HEK293 (cell line): ENCODE measurements around the gene INVS.

Experiments
- CTCF ChIA-PET: fragments of 350-600 bp; formaldehyde crosslinking; extraction: SDS; loops from one replicate; lab custom pipeline; 2021; ENCODE audit warnings: antibody characterized with exemption; lab: Yijun Ruan, JAX
- POLR2A ChIA-PET: fragments of 300-600 bp; formaldehyde crosslinking; extraction: SDS; loops from one replicate; lab custom pipeline; 2020; ENCODE audit warnings: antibody characterized with exemption, inconsistent platforms; lab: Yijun Ruan, JAX
- H3K27ac ChIP-seq: fragments of 200-500 bp; sonication (Bioruptor generic); 2 replicates; pipeline ENCODE4 v1.5.1; 2014; ENCODE audit warnings: low read depth, low read length, control low read depth, inconsistent platforms; ENCODE audit errors: extremely low read depth
- H3K36me3 ChIP-seq, 2 experiments: fragments of 200-500 bp in 1 of 2; sonication (Bioruptor generic) in 1 of 2; 1 replicate in 1 of 2; 2 replicates in 1 of 2; pipeline ENCODE4 v1.5.1; 2014 to 2017; ENCODE audit warnings: inconsistent platforms in 2 of 2, low read length in 2 of 2; ENCODE audit not compliant: control insufficient read depth in 2 of 2, insufficient read depth in 1 of 2
- H3K4me1 ChIP-seq: fragments of 200-500 bp; sonication (Bioruptor generic); 2 replicates; pipeline ENCODE4 v1.5.1; 2014; ENCODE audit warnings: mild to moderate bottlenecking, low read length, inconsistent platforms; ENCODE audit not compliant: control insufficient read depth, insufficient read depth
- H3K4me3 ChIP-seq: 2 replicates; pipeline ENCODE4 v1.5.1; 2011; ENCODE audit warnings: low read depth, mild to moderate bottlenecking, control low read depth, low read length, moderate library complexity
- H3K9me3 ChIP-seq: fragments of 200-500 bp; sonication (Bioruptor generic); 2 replicates; pipeline ENCODE4 v1.5.1; 2014; ENCODE audit warnings: low read depth, low read length, inconsistent platforms; ENCODE audit not compliant: control insufficient read depth, insufficient read depth
- GLIS1 ChIP-seq: fragments of 450-650 bp; formaldehyde crosslinking; IDR thresholded peaks from 2 replicates; pipeline ENCODE4 v1.5.1; 2016; ENCODE audit warnings: missing biosample characterization, missing genetic modification characterization
- HOXC10 ChIP-seq: sonication (generic); formaldehyde crosslinking; IDR thresholded peaks from 2 replicates; pipeline ENCODE4 v1.8.1; 2023; ENCODE audit warnings: mild to moderate bottlenecking, missing genetic modification reagents
- KLF10 ChIP-seq: fragments of 450-650 bp; IDR thresholded peaks from 2 replicates; pipeline ENCODE4 v1.5.1; 2018; ENCODE audit warnings: missing biosample characterization, mild to moderate bottlenecking, missing genetic modification characterization
- KLF16 ChIP-seq: fragments of 450-650 bp; formaldehyde crosslinking; IDR thresholded peaks from 2 replicates; pipeline ENCODE4 v1.5.1; 2017; ENCODE audit warnings: missing biosample characterization, missing genetic modification characterization
- RBAK ChIP-seq: fragments of 450-650 bp; formaldehyde crosslinking; IDR thresholded peaks from 2 replicates; pipeline ENCODE4 v1.5.1; 2016; ENCODE audit warnings: missing biosample characterization, missing genetic modification characterization
- SALL2 ChIP-seq: fragments of 450-650 bp; formaldehyde crosslinking; IDR thresholded peaks from 2 replicates; pipeline ENCODE4 v1.5.0; 2017; ENCODE audit warnings: missing biosample characterization, mild to moderate bottlenecking, missing genetic modification characterization, borderline replicate concordance
- TCF7L2 ChIP-seq: IDR thresholded peaks from 2 replicates; pipeline ENCODE4 v1.6.1; 2011; ENCODE audit warnings: low read depth, mild to moderate bottlenecking, inconsistent platforms, low read length, moderate library complexity, borderline replicate concordance
- ZBTB7A ChIP-seq: fragments of 450-650 bp; formaldehyde crosslinking; IDR thresholded peaks from 2 replicates; pipeline ENCODE4 v1.5.1; 2016; ENCODE audit warnings: low read depth, missing biosample characterization, missing genetic modification characterization
- ZNF112 ChIP-seq: fragments of 450-650 bp; formaldehyde crosslinking; IDR thresholded peaks from 2 replicates; pipeline ENCODE4 v1.5.0; 2017; ENCODE audit warnings: missing biosample characterization, missing genetic modification characterization
- ZNF175 ChIP-seq: fragments of 450-650 bp; formaldehyde crosslinking; IDR thresholded peaks from 2 replicates; pipeline ENCODE4 v1.5.1; 2016; ENCODE audit warnings: missing biosample characterization, missing genetic modification characterization
- ZNF223 ChIP-seq: fragments of 450-650 bp; formaldehyde crosslinking; IDR thresholded peaks from 2 replicates; pipeline ENCODE4 v1.5.1; 2016; ENCODE audit warnings: missing biosample characterization, missing genetic modification characterization
- ZNF23 ChIP-seq: fragments of 450-650 bp; formaldehyde crosslinking; IDR thresholded peaks from 2 replicates; pipeline ENCODE4 v1.5.1; 2016; ENCODE audit warnings: missing biosample characterization, missing genetic modification characterization, borderline replicate concordance
- ZNF302 ChIP-seq: fragments of 450-650 bp; formaldehyde crosslinking; IDR thresholded peaks from 2 replicates; pipeline ENCODE4 v1.5.1; 2016; ENCODE audit warnings: missing biosample characterization, missing genetic modification characterization, low read depth
- ZNF48 ChIP-seq: fragments of 450-650 bp; formaldehyde crosslinking; IDR thresholded peaks from 2 replicates; pipeline ENCODE4 v1.5.1; 2016; ENCODE audit warnings: missing biosample characterization, missing genetic modification characterization
- ZNF561 ChIP-seq: fragments of 450-650 bp; IDR thresholded peaks from 2 replicates; pipeline ENCODE4 v1.5.1; 2018; ENCODE audit warnings: missing biosample characterization, missing genetic modification characterization, borderline replicate concordance
- ZNF600 ChIP-seq: fragments of 450-650 bp; formaldehyde crosslinking; IDR thresholded peaks from 2 replicates; pipeline ENCODE4 v1.5.1; 2016; ENCODE audit warnings: missing biosample characterization, missing genetic modification characterization
- ZNF621 ChIP-seq: fragments of 450-650 bp; formaldehyde crosslinking; IDR thresholded peaks from 2 replicates; pipeline ENCODE4 v1.5.1; 2017; ENCODE audit warnings: missing biosample characterization, missing genetic modification characterization
- ZNF629 ChIP-seq: fragments of 450-650 bp; formaldehyde crosslinking; IDR thresholded peaks from 2 replicates; pipeline ENCODE4 v1.5.1; 2017; ENCODE audit warnings: missing biosample characterization, missing genetic modification characterization
- ZNF707 ChIP-seq: fragments of 450-650 bp; formaldehyde crosslinking; IDR thresholded peaks from 2 replicates; pipeline ENCODE4 v1.5.1; 2016; ENCODE audit warnings: missing biosample characterization, missing genetic modification characterization
- TF ChIP-seq, protein P1 (sequence below): fragments of 450-650 bp; IDR thresholded peaks from 2 replicates; pipeline ENCODE4 v1.5.1; 2018; ENCODE audit warnings: missing biosample characterization, missing genetic modification characterization
- TF ChIP-seq, protein P2 (sequence below): fragments of 450-650 bp; formaldehyde crosslinking; IDR thresholded peaks from 2 replicates; pipeline ENCODE4 v1.5.1; 2016; ENCODE audit warnings: missing biosample characterization, missing genetic modification characterization
- TF ChIP-seq, protein P3 (sequence below): fragments of 450-650 bp; formaldehyde crosslinking; IDR thresholded peaks from 2 replicates; pipeline ENCODE4 v1.5.1; 2016; ENCODE audit warnings: missing biosample characterization, missing genetic modification characterization

INVS gene

DNA sequence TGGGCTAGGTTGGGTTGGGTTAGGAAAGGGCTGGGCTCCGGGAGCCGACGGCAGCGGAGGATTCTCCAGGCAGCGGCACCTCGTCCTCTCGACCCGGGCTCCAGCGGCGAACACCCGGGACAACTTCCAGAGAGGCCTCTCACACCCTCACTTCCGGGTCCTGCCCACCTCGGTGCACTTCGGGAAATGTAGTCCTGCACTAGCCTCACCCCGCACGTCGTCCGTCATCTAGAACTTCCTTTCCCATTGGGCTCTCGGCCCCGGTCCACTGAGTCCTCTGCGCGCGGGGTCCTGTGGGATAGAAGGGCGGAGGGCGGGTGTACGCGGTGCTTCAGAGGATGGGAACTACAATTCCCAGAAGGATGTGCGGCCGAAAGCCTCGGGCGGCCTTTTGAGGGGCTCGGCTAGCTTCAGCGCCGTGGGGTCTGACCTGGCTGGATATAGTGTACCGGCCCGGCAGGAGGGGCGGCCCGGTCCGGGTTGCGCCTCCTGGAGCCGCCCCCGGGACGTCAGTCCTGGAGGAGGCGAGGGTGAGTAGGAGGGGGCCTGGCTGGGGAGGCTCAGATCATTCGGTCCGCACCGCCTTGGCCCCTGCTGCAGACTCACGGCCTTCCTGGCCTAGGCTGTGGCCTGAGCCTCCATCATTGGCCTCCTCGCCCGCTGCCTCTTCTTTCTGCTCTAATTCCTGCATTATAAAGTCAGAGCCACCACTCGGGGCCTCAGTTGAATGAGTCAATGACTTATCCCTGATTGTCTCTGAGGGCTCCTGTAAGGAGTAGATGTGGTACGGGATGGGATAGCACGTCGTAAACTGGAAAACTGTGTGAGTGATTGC lies at the start of gene INVS, which contains the start of gene ERP44 (continued):
- TF ChIP-seq, protein P1, sequence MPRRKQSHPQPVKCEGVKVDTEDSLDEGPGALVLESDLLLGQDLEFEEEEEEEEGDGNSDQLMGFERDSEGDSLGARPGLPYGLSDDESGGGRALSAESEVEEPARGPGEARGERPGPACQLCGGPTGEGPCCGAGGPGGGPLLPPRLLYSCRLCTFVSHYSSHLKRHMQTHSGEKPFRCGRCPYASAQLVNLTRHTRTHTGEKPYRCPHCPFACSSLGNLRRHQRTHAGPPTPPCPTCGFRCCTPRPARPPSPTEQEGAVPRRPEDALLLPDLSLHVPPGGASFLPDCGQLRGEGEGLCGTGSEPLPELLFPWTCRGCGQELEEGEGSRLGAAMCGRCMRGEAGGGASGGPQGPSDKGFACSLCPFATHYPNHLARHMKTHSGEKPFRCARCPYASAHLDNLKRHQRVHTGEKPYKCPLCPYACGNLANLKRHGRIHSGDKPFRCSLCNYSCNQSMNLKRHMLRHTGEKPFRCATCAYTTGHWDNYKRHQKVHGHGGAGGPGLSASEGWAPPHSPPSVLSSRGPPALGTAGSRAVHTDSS (tag by site-specific recombination): no peak
- no peak for TF ChIP-seq ZNF175
- TF ChIP-seq, all 188 proteins: peak for 46

DNA sequence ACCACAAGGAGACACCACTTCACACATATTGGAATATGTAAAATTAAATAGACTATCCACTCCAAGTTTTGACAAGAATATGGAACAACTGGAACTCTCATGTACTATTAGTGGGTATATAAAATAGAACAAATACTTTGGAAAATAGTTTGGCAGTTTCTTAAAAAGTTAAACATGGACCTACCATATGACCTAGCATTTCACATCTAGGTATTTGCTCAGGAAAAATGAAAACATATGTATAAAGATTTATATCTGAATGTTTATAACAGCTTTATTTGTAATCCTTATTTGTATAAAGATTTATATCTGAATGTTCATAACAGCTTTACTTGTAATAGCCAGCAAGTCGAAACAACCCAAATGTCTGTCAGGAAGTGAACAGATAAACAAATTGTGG lies 49.5 kb upstream of the INVS start:
- CTCF ChIA-PET: no interaction called here
- POLR2A ChIA-PET: interaction anchor here (0.7 kb wide), 1 partner anchor 1983 kb away, joined by 3 read pairs; no protein-coding TSS in a partner anchor
- H3K36me3 ChIP-seq: peaks cover 4 to 13% of the 10 kb centered on the region in 2 experiments

DNA sequence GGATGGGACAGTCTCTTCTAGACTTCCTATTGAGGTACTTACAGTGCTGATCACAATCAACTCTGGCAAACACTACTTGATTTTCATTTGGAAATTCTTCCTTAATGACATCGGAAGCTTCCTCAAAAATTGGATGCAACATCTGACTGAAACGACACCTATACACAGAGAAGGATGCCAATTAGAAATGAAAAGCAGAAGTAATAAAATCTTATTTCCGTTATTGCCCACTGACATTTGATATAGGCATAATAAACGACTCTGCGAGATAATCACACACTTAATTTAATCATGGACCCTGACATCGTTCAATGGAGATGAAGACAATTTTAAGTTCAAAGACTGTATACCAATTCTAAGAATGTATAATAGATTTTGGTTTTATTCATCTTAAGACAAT lies 46.7 kb upstream of the INVS start:
- ChIA-PET POLR2A (no interaction called here), CTCF (no interaction called here)
- no peak overlapping the region for H3K4me3 ChIP-seq
- no peak overlapping the region for H3K27ac ChIP-seq
- H3K36me3 ChIP-seq: peaks cover 4 to 17% of the 10 kb centered on the region in 2 experiments; a peak in 2 of 3 replicates
- H3K9me3 ChIP-seq: no peaks in the 10 kb centered on the region
- TF ChIP-seq KLF10 (tag by site-specific recombination) (no peak), ZNF707 (tag by site-specific recombination) (no peak), ZNF621 (no peak), ZNF600 (tag by site-specific recombination) (no peak), GLIS1 (no peak), ZNF302 (no peak), HOXC10 (CRISPR knock-in tag) (no peak)
- TF ChIP-seq, protein P2, sequence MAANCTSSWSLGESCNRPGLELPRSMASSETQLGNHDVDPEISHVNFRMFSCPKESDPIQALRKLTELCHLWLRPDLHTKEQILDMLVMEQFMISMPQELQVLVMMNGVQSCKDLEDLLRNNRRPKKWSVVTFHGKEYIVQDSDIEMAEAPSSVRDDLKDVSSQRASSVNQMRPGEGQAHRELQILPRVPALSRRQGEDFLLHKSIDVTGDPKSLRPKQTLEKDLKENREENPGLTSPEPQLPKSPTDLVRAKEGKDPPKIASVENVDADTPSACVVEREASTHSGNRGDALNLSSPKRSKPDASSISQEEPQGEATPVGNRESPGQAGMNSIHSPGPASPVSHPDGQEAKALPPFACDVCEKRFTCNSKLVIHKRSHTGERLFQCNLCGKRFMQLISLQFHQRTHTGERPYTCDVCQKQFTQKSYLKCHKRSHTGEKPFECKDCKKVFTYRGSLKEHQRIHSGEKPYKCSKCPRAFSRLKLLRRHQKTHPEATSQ (tag by site-specific recombination): no peak
- TF ChIP-seq, protein P3, sequence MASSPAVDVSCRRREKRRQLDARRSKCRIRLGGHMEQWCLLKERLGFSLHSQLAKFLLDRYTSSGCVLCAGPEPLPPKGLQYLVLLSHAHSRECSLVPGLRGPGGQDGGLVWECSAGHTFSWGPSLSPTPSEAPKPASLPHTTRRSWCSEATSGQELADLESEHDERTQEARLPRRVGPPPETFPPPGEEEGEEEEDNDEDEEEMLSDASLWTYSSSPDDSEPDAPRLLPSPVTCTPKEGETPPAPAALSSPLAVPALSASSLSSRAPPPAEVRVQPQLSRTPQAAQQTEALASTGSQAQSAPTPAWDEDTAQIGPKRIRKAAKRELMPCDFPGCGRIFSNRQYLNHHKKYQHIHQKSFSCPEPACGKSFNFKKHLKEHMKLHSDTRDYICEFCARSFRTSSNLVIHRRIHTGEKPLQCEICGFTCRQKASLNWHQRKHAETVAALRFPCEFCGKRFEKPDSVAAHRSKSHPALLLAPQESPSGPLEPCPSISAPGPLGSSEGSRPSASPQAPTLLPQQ: no peak
- H3K4me1 ChIP-seq: no peaks in the 10 kb centered on the region; the same call in 1 of the 2 replicates

More for the DNA sequence above, 49.5 kb upstream of the INVS start:
- TF ChIP-seq ZNF112 (tag by site-specific recombination) (no peak), ZBTB7A (tag by site-specific recombination) (no peak), ZNF48 (tag by site-specific recombination) (no peak), KLF16 (no peak)
- Histone ChIP-seq H3K27ac (no peak overlapping the region), H3K4me1 (no peaks in the 10 kb centered on the region; the same call in 1 of the 2 replicates), H3K4me3 (no peak overlapping the region), H3K9me3 (no peaks in the 10 kb centered on the region)

DNA sequence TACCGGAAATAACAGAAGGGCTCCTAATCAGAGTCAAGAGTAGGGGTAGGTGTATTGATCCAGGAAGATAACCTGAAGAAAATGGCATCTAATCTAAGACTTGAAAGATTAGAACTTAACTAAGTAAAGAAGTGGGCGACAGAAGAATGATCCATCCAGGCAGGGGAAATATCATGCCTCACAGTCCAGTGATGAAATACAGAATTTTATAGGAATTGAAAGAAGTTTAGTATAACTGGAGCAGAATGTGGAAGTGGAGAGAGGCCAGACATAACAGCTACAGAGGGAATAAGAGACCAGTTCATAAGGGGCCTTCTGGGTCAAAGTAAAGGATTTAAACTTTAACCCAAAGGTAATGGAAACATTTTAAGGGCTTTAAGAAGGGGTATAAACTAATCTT lies 42.5 kb upstream of the INVS start:
- no peak overlapping the region for H3K4me3 ChIP-seq
- no peak overlapping the region for H3K27ac ChIP-seq
- H3K36me3 ChIP-seq: peaks cover 0 to 5% of the 10 kb centered on the region in 2 experiments; a peak in 1 of 3 replicates
- CTCF ChIA-PET: interaction anchor here (1.0 kb wide), 1 partner anchor 29 kb away, joined by 4 read pairs; no protein-coding TSS in a partner anchor
- no peaks in the 10 kb centered on the region for H3K9me3 ChIP-seq
- H3K4me1 ChIP-seq: no peaks in the 10 kb centered on the region; the same call in 1 of the 2 replicates
- TF ChIP-seq SALL2 (tag by site-specific recombination) (no peak), ZNF223 (tag by site-specific recombination) (no peak), ZNF23 (tag by site-specific recombination) (no peak), TCF7L2 (no peak), ZNF561 (tag by site-specific recombination) (no peak), RBAK (tag by site-specific recombination) (no peak), ZNF629 (tag by site-specific recombination) (no peak)
- TF ChIP-seq, all 188 proteins: peak for 0
- POLR2A ChIA-PET: no interaction called here
